Measurements from ENCODE around the gene THSD4.

DNA sequence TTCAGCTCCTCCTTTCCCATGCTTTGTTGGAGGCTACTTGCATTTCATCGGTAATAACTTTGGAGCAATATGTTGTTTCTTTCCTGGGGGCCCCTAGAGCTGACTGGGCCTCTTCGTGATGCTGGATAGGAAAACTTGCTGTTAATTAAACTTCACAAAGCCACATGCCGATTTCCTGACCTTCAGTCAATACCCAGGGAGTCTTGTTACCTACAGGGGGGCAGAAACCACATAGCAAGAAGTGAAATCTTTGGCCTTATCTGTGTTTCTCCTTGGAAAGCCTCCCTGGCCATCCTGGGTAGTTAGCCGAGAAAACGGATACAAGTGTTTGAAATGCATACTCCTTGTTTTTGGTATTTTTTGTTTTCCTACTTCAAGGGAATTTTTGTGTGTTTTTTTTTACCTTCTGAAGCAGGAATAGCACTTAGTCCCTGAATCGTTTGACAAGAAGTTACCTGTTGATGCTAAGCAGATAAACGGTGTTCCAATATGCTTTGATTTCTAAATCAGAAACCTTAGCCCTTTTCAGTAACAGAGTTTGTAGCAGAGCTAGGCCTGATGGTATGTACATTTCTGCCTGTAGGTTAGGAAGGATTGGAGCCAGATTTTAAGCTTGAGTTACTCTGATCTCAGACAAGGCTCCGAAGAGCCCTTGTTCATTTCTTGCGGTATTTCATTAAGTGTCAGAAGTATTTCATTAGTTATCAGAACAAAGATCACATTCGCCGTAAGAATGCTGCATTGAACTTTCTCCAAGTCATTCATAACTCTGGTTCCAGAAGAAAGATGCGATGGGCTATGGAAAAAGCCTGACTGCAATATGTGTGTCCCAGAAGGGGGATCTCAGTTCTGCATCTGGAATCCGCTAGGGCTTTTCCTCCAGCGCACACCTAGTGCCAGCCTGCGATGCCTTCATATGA is 111.5 kb downstream of the THSD4 start:
- TF ChIP-seq, protein P1, sequence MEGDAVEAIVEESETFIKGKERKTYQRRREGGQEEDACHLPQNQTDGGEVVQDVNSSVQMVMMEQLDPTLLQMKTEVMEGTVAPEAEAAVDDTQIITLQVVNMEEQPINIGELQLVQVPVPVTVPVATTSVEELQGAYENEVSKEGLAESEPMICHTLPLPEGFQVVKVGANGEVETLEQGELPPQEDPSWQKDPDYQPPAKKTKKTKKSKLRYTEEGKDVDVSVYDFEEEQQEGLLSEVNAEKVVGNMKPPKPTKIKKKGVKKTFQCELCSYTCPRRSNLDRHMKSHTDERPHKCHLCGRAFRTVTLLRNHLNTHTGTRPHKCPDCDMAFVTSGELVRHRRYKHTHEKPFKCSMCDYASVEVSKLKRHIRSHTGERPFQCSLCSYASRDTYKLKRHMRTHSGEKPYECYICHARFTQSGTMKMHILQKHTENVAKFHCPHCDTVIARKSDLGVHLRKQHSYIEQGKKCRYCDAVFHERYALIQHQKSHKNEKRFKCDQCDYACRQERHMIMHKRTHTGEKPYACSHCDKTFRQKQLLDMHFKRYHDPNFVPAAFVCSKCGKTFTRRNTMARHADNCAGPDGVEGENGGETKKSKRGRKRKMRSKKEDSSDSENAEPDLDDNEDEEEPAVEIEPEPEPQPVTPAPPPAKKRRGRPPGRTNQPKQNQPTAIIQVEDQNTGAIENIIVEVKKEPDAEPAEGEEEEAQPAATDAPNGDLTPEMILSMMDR (conservative IDR thresholded peaks at IDR 0.05 in 1 of 2, IDR thresholded peaks at IDR 0.05 in 1 of 2; ENCODE audit: extremely low read depth in 1 of 2, insufficient read depth in 1 of 2, low read depth in 1 of 2, low read length in 2 of 2) = no peak
- TF ChIP-seq EZH2 (IDR thresholded peaks at IDR 0.05; ENCODE audit: borderline replicate concordance, low read length) = no peak
